ENCODE measurements around the gene RRBP1.

The RRBP1 gene, protein sequence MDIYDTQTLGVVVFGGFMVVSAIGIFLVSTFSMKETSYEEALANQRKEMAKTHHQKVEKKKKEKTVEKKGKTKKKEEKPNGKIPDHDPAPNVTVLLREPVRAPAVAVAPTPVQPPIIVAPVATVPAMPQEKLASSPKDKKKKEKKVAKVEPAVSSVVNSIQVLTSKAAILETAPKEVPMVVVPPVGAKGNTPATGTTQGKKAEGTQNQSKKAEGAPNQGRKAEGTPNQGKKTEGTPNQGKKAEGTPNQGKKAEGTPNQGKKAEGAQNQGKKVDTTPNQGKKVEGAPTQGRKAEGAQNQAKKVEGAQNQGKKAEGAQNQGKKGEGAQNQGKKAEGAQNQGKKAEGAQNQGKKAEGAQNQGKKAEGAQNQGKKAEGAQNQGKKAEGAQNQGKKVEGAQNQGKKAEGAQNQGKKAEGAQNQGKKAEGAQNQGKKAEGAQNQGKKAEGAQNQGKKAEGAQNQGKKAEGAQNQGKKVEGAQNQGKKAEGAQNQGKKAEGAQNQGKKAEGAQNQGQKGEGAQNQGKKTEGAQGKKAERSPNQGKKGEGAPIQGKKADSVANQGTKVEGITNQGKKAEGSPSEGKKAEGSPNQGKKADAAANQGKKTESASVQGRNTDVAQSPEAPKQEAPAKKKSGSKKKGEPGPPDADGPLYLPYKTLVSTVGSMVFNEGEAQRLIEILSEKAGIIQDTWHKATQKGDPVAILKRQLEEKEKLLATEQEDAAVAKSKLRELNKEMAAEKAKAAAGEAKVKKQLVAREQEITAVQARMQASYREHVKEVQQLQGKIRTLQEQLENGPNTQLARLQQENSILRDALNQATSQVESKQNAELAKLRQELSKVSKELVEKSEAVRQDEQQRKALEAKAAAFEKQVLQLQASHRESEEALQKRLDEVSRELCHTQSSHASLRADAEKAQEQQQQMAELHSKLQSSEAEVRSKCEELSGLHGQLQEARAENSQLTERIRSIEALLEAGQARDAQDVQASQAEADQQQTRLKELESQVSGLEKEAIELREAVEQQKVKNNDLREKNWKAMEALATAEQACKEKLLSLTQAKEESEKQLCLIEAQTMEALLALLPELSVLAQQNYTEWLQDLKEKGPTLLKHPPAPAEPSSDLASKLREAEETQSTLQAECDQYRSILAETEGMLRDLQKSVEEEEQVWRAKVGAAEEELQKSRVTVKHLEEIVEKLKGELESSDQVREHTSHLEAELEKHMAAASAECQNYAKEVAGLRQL (N-terminal part only)

GRCh38 chr20:17682103-17682888, at the start of gene RRBP1:
Gene RRBP1 (minus strand): TSS chr20:17682242. CDS start chr20:17660507, 21,735 bp downstream.
- peak; percentile 94 to 95 (median 94) for DNase-seq (ENCODE audit: low read depth in 3 of 3)

- DNase-seq (ENCODE audit: low read depth in 3 of 3), result no peak
Measured at GRCh38 chr20:17731233-17731632, 49.2 kb upstream of the RRBP1 start.

DNA sequence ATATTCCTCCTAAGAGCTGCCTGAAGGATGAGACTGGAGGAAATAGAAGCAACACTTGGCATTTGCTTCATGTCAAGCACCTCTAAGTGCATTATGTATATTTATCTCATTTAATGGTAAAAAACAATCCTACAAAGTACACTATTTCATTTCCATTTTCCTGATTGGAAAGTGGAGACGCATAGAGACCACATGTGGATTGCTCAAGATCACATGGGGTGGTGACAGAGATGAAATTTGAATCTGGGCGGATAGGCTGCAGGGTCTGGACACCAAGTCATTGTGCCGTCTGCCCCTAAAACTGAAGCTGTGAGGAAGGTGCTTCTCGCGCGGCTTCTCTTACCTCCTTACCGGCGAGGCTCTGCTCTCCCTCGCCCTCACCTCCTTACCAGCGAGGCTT, 48.0 kb upstream of the RRBP1 start:
- DNase-seq (ENCODE audit: low read depth in 3 of 3), result no peak

- no peak for DNase-seq (ENCODE audit: low read depth in 3 of 3)
Measured at GRCh38 chr20:17728074-17728473, 46.0 kb upstream of the RRBP1 start.

- DNase-seq (ENCODE audit: low read depth in 3 of 3), result no peak
Measured at GRCh38 chr20:17727351-17727750, 45.3 kb upstream of the RRBP1 start.

DNA sequence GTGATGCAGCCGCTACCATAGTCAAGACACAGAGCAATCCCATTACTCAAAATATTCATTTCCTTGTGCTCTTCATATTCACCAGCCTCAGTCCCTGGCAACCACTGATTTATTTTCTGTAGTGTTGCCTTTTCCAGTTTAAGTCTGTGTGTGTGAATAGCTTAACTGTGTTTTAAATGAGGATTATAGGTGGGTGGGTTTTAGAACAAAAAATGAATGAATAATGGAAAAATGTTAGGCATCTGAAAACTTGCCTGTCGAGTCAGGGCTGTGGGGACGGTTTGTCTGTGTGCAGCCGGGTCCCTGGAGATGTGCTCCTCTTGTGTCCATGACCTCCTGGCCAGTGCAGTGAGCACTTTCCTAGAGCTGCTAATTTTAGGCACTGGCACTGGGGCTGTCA, 44.9 kb upstream of the RRBP1 start:
- no peak for DNase-seq (ENCODE audit: low read depth in 3 of 3)

DNA sequence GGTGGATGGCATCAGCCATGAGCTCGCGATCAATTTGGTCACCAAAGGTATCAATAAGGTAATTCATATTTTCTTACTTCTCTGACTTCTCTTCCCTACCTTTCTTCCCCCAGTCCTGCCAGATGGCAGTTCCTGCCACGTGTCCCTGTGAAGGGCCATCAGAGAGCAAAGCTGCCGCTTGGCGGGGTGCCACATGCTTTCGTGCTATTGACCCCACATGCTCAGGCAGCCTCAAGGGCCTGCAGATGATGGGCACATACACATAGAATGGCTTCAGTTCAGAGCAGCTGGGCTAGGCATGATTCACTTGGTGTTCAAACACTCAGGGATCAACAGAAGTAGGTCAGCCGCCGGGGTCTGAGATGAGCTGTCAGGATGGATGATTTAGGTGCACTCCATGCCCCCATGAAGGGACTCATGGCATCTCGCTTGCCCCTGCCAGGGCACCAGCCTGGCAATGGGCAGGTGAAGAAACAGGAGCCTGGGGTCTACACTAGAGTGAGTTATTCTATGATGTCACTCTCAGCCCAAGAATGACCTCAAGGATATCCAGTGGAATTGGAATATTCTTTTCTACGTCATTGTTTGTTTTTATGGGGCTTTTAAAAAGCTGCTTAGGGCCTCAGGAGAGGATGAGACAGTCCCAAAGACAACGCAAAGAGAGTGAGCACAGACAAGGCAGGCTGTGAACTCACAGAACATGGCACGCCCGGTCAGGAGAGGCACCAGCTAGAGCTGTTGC, 43.2 kb upstream of the RRBP1 start:
- no peak for DNase-seq (ENCODE audit: low read depth in 3 of 3)

DNA sequence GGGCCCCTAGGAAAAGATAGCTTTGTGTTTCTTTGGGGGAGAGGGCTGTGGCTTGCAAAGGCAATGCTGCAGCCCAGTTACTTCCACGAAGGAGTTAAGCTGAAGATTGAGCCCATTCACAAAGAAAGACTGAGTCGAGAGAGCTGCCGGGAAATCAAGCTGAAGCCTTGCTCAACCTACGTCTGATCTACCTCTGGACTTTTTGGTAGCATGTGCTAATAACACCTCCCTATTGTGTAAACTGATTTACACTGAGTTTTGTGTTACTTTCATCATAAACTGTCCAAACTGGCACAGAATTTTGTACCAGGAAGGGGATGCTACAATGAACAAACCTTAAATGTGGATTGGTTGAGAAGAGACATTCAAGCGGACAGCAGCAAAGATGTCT, 41.3 kb upstream of the RRBP1 start:
- DNase-seq (ENCODE audit: low read depth in 3 of 3), result no peak

- DNase-seq (ENCODE audit: low read depth in 3 of 3), result no peak
Measured at GRCh38 chr20:17722493-17723300, 40.7 kb upstream of the RRBP1 start.

GRCh38 chr20:17721802-17722486, 39.9 kb upstream of the RRBP1 start:
- no peak for DNase-seq (ENCODE audit: low read depth in 3 of 3)

DNA sequence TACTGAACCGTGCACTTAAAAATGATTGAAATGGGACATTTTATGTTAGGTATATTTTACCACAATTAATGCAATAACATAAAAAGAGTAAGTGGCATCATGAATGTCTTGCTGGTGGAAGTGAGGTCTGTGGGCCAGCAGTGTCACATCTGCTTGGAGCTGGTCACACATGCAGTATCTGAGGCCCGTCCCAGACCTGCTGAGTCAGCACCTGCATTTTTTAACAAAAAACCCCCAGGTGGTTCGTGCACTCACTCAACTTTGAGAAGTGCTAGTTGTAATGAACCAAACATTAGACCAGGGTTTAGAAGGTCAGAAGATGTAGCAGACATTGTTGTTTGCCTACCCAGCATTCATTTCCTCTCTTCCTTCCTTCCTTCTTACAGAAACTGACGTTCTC, 38.7 kb upstream of the RRBP1 start:
- DNase-seq (ENCODE audit: low read depth in 3 of 3), result no peak

GRCh38 chr20:17716331-17716730, 34.3 kb upstream of the RRBP1 start:
- no peak for DNase-seq (ENCODE audit: low read depth in 3 of 3)

- no peak for DNase-seq (ENCODE audit: low read depth in 3 of 3)
Measured at GRCh38 chr20:17715075-17715474, 33.0 kb upstream of the RRBP1 start.

DNA sequence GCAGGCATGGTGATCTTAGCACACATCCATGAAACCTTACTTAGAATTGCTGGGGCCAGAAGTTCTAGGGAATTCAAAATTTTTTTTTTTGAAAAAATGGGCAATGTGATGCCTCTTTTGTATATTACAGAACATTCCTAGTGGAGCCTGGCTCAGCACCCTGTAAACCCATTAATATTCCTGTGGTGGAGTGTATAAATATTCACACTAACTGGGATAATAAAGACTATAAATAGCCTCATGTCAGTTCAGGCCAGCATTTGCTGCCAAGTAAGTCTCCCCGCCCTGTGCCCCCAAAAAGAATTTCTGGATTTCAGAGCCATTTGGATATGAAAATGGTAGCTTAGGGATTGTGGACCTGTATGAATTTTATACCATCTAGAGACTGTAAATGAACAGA, 32.6 kb upstream of the RRBP1 start:
- DNase-seq (ENCODE audit: low read depth in 3 of 3), result no peak

DNA sequence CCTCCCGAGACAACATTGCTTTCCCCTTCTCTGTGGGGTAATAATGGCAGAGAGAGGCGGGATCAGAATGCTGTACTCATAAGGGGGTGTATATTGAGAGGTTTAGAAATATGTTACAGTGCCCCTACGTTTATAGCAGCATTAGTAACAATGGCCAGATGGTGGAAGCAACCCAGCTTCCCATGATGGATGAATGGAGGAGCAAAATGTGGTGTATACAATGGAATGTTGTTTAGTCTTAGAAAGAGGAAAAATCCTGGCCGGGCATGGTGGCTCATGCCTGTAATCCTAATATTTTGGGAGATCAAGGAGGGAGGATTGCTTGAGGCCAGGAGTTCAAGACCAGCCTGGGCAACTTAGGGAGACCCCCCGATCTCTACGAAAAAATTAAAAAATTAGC, 30.7 kb upstream of the RRBP1 start:
- no peak for DNase-seq (ENCODE audit: low read depth in 3 of 3)

DNA sequence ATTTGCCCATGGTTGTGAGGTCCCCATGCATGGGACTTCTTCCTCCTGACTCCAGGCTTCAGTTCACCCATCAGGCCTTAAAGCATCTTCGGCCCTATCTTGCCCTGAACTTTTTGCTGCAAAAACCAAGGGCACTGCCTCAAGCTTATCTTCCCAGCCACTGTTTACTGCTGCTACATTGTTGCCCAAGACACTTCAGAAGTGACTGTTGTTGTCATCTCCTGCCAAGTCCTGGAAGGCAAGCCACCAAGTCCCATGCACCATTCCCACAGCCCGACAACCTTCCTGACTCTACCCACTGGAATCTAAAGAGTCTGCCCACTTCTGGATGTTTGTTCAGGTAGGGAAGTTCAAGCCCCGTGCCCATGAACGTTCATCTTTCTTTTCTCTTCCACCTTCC, 30.2 kb upstream of the RRBP1 start:
- DNase-seq (ENCODE audit: low read depth in 3 of 3), result no peak

GRCh38 chr20:17711267-17711627, 29.2 kb upstream of the RRBP1 start:
- DNase-seq (ENCODE audit: low read depth in 3 of 3), result no peak

DNA sequence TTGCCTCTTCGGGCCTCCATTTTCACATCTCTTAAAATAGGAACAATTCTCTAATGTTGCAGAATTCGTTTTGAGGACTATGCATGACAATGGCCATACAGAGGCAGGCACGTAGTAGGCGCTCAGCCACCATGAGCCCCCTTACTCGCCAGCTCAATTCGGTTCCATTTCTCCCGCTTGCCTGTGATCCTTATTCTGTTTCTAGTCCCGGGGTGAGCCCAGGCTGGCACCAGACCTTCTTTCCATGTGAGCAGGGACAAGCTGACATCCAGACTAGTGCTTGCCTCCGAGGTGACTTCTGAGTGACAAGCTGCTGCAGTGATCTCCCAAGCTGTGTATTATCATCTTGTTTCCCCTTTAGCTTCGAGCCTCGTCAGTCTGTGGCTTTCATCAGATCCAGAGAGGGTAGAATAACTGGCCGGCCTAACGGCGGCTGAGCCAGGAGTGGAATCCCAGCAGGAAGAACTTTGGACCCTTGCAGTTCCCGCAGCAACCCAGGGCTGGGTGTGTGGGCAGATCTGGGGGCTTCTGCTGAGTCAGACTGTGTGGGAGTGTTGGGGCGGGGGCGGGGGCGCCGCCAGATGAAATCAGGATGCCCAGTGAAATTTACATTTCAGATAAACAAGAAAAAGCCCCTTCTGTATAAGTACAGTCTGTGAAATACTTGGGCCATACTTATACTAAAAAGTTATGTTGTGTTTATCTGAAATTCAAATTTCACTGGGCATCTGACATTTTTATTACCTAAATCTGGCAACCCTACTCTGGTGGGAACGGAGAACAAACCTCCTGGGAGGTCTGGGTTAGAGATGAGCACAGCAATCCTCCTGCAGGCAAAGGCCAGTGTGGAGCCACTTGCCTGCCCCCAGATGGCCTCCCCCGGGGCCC, 28.6 kb upstream of the RRBP1 start:
- no peak for DNase-seq (ENCODE audit: low read depth in 3 of 3)
